DOHH2 (cell line): ENCODE results near the gene ODAD2.

Source experiments
- CTCF ChIP-seq: fragments of 200-600 bp; sonication (generic); IDR thresholded peaks from one replicate; pipeline ENCODE4 v1.5.1; 2014; ENCODE audit warnings: antibody characterized with exemption, mild to moderate bottlenecking, low read depth, low read length; ENCODE audit not compliant: poor library complexity, severe bottlenecking
- EZH2phosphoT487 ChIP-seq: fragments of 200-600 bp; sonication (generic); IDR thresholded peaks from 2 replicates; pipeline ENCODE4 v1.6.1; 2017; ENCODE audit warnings: borderline replicate concordance, mild to moderate bottlenecking, antibody characterized with exemption, low read length, moderate library complexity, mixed read lengths

GRCh38 chr10:27799046-27799445 lies 199.8 kb downstream of the ODAD2 start:
- no peak for TF ChIP-seq EZH2phosphoT487
- no peak for TF ChIP-seq CTCF
